ENCODE results near the gene COTL1. TPM values are rescaled to one million over a fixed set of nuclear protein-coding genes. Genes with fewer than 3 reads are reported as not detected.

COTL1 gene
- total and polyA plus RNA-seq, 12 donors = 20.1 to 93.8 (median 54.3) TPM

GRCh38 chr16:84555418-84556196, 62.3 kb downstream of the COTL1 start:
- TF ChIP-seq POLR2A (IDR thresholded peaks at IDR 0.05) (no peak), CTCF (IDR thresholded peaks at IDR 0.05) (no peak)
- no peak overlapping the region for H3K4me3 ChIP-seq
- H3K9me3 ChIP-seq (replicated peaks in 1 of 3) = no peaks in the 10 kb centered on the region
- H3K27me3 ChIP-seq = no peaks in the 10 kb centered on the region
- H3K4me1 ChIP-seq (replicated peaks in 1 of 2) = no peaks in the 10 kb centered on the region
- WGBS, 4 donors = 61 to 76% (median 70%) methylated on average over 19 of the region's 19 CpGs
- H3K36me3 ChIP-seq (replicated peaks in 1 of 2) = no peaks in the 10 kb centered on the region
- no peak for DNase-seq
- intact Hi-C loops (cut with DNase I) = no loop called here
- H3K27ac ChIP-seq = no peak overlapping the region

- no peaks in the 10 kb centered on the region for H3K4me1 ChIP-seq (replicated peaks in 1 of 2)
- WGBS, 4 donors = 79 to 88% (median 84%) methylated on average over 8 to 11 of the region's 11 CpGs
- H3K27ac ChIP-seq = no peak overlapping the region
- no peaks in the 10 kb centered on the region for H3K9me3 ChIP-seq (replicated peaks in 1 of 3)
- DNase-seq = no peak
- H3K36me3 ChIP-seq (replicated peaks in 1 of 2) = no peaks in the 10 kb centered on the region
- TF ChIP-seq CTCF (IDR thresholded peaks at IDR 0.05) (no peak), POLR2A (IDR thresholded peaks at IDR 0.05) (no peak)
- H3K27me3 ChIP-seq = no peaks in the 10 kb centered on the region
- H3K4me3 ChIP-seq = no peak overlapping the region
- intact Hi-C loops (cut with DNase I) = no loop called here
These were observed 63.1 kb downstream of the COTL1 start for GRCh38 chr16:84554627-84555328.

- H3K27me3 ChIP-seq = no peaks in the 10 kb centered on the region
- H3K27ac ChIP-seq = no peak overlapping the region
- no peak for DNase-seq
- H3K4me3 ChIP-seq = no peak overlapping the region
- TF ChIP-seq POLR2A (IDR thresholded peaks at IDR 0.05) (no peak), CTCF (IDR thresholded peaks at IDR 0.05) (no peak)
- H3K4me1 ChIP-seq (replicated peaks in 1 of 2) = no peaks in the 10 kb centered on the region
- no peaks in the 10 kb centered on the region for H3K36me3 ChIP-seq (replicated peaks in 1 of 2)
- intact Hi-C loops (cut with DNase I) = no loop called here
- 78 to 82% (median 81%) methylated on average over 10 to 11 of the region's 11 CpGs for WGBS, 4 donors
- no peaks in the 10 kb centered on the region for H3K9me3 ChIP-seq (replicated peaks in 1 of 3)
These were observed 63.9 kb downstream of the COTL1 start for GRCh38 chr16:84553873-84554399.

- Histone ChIP-seq H3K4me3 (no peak overlapping the region), H3K4me1 (replicated peaks in 1 of 2) (no peaks in the 10 kb centered on the region), H3K9me3 (replicated peaks in 1 of 3) (no peaks in the 10 kb centered on the region), H3K27me3 (no peaks in the 10 kb centered on the region), H3K27ac (no peak overlapping the region), H3K36me3 (replicated peaks in 1 of 2) (no peaks in the 10 kb centered on the region)
- DNase-seq = no peak
- WGBS, 4 donors = 69 to 82% (median 77%) methylated on average over 3 to 4 of the region's 4 CpGs
- TF ChIP-seq POLR2A (IDR thresholded peaks at IDR 0.05) (no peak), CTCF (IDR thresholded peaks at IDR 0.05) (no peak)
- intact Hi-C loops (cut with DNase I) = no loop called here
These were observed 65.7 kb downstream of the COTL1 start for GRCh38 chr16:84552135-84552534.

Measured in adrenal gland (tissue), 12 donors.